Progenitor cell of endocrine pancreas (in vitro differentiated cells): Measurements from ENCODE around the gene AP2A2. TPM values are rescaled to one million over a fixed set of nuclear protein-coding genes. Genes with fewer than 3 reads are reported as not detected.

ENCODE experiments used
- DNase-seq: peaks from one replicate; pipeline ENCODE4 v3.0.0; 2021; ENCODE audit warnings: low spot score; ENCODE audit not compliant: unreplicated experiment
- H3K27ac Mint-ChIP-seq: 2 replicates; pipeline ENCODE4 v1.8.0; 2021; ENCODE audit warnings: mild to moderate bottlenecking, moderate library complexity, mixed read lengths
- H3K27me3 Mint-ChIP-seq: 2 replicates; pipeline ENCODE4 v1.8.0; 2021; ENCODE audit warnings: mixed read lengths
- H3K36me3 Mint-ChIP-seq: 2 replicates; pipeline ENCODE4 v1.8.0; 2022; ENCODE audit warnings: mixed read lengths; ENCODE audit not compliant: insufficient read depth
- H3K4me1 Mint-ChIP-seq: 2 replicates; pipeline ENCODE4 v1.8.0; 2021; ENCODE audit warnings: low read depth, mixed read lengths
- H3K4me3 Mint-ChIP-seq: 2 replicates; pipeline ENCODE4 v1.8.0; 2021; ENCODE audit warnings: low read depth, mild to moderate bottlenecking, moderate library complexity, mixed read lengths
- H3K9me3 Mint-ChIP-seq: 2 replicates; pipeline ENCODE4 v1.8.0; 2021; ENCODE audit warnings: low read depth, mixed read lengths
- total RNA-seq: library from RNA; stranded (reverse); gene quantifications from 2 replicates; pipeline ENCODE4 v1.2.1, GENCODE V29; 2021
- TF ChIP-seq, protein P1 (sequence below): fragments of 200-600 bp; sonication (generic); IDR thresholded peaks from one replicate; pipeline ENCODE4 v1.5.0; 2021; ENCODE audit warnings: antibody characterized with exemption, mild to moderate bottlenecking; ENCODE audit not compliant: unreplicated experiment

AP2A2 gene
- total RNA-seq, 1 donor from 2014 or later = 88.8 TPM

- TF ChIP-seq, protein P1, sequence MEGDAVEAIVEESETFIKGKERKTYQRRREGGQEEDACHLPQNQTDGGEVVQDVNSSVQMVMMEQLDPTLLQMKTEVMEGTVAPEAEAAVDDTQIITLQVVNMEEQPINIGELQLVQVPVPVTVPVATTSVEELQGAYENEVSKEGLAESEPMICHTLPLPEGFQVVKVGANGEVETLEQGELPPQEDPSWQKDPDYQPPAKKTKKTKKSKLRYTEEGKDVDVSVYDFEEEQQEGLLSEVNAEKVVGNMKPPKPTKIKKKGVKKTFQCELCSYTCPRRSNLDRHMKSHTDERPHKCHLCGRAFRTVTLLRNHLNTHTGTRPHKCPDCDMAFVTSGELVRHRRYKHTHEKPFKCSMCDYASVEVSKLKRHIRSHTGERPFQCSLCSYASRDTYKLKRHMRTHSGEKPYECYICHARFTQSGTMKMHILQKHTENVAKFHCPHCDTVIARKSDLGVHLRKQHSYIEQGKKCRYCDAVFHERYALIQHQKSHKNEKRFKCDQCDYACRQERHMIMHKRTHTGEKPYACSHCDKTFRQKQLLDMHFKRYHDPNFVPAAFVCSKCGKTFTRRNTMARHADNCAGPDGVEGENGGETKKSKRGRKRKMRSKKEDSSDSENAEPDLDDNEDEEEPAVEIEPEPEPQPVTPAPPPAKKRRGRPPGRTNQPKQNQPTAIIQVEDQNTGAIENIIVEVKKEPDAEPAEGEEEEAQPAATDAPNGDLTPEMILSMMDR = no peak
- no peaks in the 10 kb centered on the region for H3K9me3 Mint-ChIP-seq
- H3K36me3 Mint-ChIP-seq = no peaks in the 10 kb centered on the region
- DNase-seq = no peak
- no peaks in the 10 kb centered on the region for H3K4me1 Mint-ChIP-seq
- H3K4me3 Mint-ChIP-seq = no peak overlapping the region
- no peaks in the 10 kb centered on the region for H3K27me3 Mint-ChIP-seq
- H3K27ac Mint-ChIP-seq = no peak overlapping the region
These were observed 31.0 kb upstream of the AP2A2 start for GRCh38 chr11:894575-895201.

- H3K4me1 Mint-ChIP-seq = no peaks in the 10 kb centered on the region
- DNase-seq = no peak
- no peaks in the 10 kb centered on the region for H3K9me3 Mint-ChIP-seq
- TF ChIP-seq, protein P1 = no peak
- no peak overlapping the region for H3K4me3 Mint-ChIP-seq
- peaks cover 2% of the 10 kb centered on the region for H3K36me3 Mint-ChIP-seq
- H3K27me3 Mint-ChIP-seq = no peaks in the 10 kb centered on the region
- no peak overlapping the region for H3K27ac Mint-ChIP-seq
These were observed 30.1 kb upstream of the AP2A2 start for GRCh38 chr11:895331-896110.

DNA sequence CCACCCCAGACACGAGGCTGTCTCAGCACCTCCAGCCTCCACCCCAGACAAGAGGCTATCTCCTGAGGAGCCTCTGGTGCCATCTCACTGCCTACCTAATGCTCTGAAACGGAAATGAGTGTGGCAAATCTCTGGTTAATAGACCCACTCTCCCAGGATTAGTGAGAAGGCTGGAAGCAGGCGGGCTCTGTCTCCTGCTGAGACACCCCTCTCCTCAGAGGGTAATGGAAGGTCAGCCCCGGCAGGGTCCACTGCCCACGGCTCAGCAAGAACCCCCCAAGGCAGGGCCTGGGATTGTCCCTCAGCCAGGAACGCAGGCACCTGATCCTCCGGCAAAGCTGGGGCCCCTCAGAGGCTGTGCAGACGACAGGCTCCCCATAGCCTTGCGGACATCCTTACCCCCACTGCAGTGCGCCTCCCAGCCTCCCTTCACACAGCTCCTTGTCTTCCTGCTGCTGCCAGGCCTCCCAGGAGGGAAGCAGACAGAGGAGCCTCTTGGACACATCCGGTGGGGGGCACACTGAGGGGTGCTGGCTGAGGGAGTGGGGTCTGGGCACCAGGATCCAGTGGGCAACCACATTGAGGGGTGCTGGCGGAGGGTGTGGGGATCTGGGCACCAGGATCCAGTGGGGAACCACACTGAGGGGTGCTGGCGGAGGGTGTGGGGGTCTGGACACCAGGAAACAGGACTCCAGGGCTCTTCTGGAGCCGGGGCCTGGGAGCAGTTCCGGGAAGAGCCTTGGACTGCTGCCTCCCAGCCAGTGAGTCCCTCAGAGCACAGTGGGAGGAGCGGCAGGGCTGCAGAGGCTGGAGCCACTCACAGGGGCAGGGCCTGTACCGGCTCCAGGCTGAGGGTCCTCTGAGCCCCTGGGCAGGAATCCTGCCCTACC is 28.2 kb upstream of the AP2A2 start:
- Mint-ChIP-seq H3K4me3 (no peak overlapping the region), H3K4me1 (no peaks in the 10 kb centered on the region), H3K27me3 (no peaks in the 10 kb centered on the region), H3K9me3 (no peaks in the 10 kb centered on the region), H3K27ac (no peak overlapping the region), H3K36me3 (peaks cover 8% of the 10 kb centered on the region)
- DNase-seq = no peak
- TF ChIP-seq, protein P1 = no peak

GRCh38 chr11:898143-898511 is 27.5 kb upstream of the AP2A2 start:
- TF ChIP-seq, protein P1 = no peak
- no peaks in the 10 kb centered on the region for H3K9me3 Mint-ChIP-seq
- no peak overlapping the region for H3K4me3 Mint-ChIP-seq
- H3K36me3 Mint-ChIP-seq = peaks cover 8% of the 10 kb centered on the region
- no peak for DNase-seq
- H3K4me1 Mint-ChIP-seq = no peaks in the 10 kb centered on the region
- H3K27ac Mint-ChIP-seq = no peak overlapping the region
- H3K27me3 Mint-ChIP-seq = no peaks in the 10 kb centered on the region

DNA sequence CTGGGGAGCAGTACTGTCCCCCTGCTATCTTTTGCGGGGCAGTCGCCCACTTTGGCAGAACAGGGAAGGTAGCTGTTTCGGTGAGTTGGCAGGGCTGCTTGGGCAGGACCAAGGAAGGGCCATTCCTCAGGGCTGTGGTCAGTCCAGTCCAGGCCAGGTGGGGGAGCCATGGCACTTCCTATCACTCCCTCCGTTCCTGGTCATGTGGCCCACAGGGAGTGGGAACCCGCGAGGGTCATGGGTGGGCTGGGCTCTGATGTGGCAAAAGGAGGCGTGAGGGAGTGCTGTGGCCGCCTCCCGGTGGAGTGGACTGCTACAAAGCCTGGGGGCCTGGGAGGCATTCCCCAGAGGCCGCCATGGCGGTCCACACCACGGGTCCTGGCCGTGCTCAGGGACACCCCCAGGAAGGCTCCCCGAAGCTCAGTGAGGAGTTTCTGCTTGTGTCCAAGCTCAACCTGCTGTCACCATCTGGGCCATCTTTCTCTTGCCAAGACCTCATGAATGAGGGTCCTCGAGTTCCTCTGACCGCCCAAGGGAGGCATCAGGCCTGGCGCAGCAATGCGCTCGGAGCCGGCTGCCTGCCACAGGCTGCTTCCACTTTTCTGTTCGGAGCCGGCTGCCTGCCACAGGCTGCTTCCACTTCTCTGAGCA is 27.0 kb upstream of the AP2A2 start:
- Mint-ChIP-seq H3K27ac (no peak overlapping the region), H3K9me3 (no peaks in the 10 kb centered on the region), H3K4me1 (no peaks in the 10 kb centered on the region), H3K4me3 (no peak overlapping the region), H3K36me3 (peaks cover 8% of the 10 kb centered on the region), H3K27me3 (no peaks in the 10 kb centered on the region)
- TF ChIP-seq, protein P1 = peak; percentile 15
- DNase-seq = no peak
